Loucy (cell line): ENCODE results near the gene DNM3.

Experiments
- EZH2phosphoT487 ChIP-seq: fragments of 200-600 bp; IDR thresholded peaks from 2 replicates; pipeline ENCODE4 v1.6.1; 2018; ENCODE audit warnings: antibody characterized with exemption, mild to moderate bottlenecking, moderate library complexity, borderline replicate concordance
- TF ChIP-seq, protein P1 (sequence below): fragments of 200-600 bp; sonication (generic); conservative IDR thresholded peaks from 2 replicates; pipeline ENCODE4 v1.5.1; 2014; ENCODE audit warnings: mild to moderate bottlenecking, antibody characterized with exemption, low read length

DNA sequence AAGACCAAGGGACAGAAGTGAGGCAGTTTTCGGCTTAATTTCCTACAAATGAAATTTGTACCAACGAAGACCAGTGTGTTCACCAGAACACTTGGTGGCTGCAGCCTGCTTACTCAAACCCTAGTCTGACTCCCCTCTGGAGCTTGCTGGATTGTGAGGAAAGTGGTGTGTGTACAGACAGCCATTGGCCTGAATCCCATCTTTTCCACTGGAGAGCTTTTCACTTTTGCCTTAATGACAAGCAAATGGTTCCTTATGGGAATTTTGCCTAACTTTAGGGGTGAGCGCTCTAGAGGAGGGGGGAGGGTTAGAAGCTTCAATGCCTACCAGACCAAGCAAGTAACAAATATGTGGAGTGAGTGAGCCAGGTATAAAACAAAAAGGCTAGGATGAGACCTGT is 42.5 kb upstream of the DNM3 start:
- TF ChIP-seq, protein P1, sequence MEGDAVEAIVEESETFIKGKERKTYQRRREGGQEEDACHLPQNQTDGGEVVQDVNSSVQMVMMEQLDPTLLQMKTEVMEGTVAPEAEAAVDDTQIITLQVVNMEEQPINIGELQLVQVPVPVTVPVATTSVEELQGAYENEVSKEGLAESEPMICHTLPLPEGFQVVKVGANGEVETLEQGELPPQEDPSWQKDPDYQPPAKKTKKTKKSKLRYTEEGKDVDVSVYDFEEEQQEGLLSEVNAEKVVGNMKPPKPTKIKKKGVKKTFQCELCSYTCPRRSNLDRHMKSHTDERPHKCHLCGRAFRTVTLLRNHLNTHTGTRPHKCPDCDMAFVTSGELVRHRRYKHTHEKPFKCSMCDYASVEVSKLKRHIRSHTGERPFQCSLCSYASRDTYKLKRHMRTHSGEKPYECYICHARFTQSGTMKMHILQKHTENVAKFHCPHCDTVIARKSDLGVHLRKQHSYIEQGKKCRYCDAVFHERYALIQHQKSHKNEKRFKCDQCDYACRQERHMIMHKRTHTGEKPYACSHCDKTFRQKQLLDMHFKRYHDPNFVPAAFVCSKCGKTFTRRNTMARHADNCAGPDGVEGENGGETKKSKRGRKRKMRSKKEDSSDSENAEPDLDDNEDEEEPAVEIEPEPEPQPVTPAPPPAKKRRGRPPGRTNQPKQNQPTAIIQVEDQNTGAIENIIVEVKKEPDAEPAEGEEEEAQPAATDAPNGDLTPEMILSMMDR: no peak
- no peak for TF ChIP-seq EZH2phosphoT487
